ENCODE measurements around the gene XXYLT1.
A peak's percentile ranks its signal among the peaks of the same experiment; 100 is the strongest.

Gene XXYLT1

GRCh38 chr3:195258449-195259153, 12.4 kb downstream of the XXYLT1 start:
- Histone ChIP-seq H3K79me2 (ENCODE audit: insufficient read depth, low read length) (no peaks in the 10 kb centered on the region), H3K4me1 (ENCODE audit: insufficient read depth, low read length, severe bottlenecking) (peaks cover 25% of the 10 kb centered on the region), H4K20me1 (ENCODE audit: insufficient read depth, low read length) (no peaks in the 10 kb centered on the region), H3K9me3 (ENCODE audit: low read length) (no peaks in the 10 kb centered on the region), H3K27me3 (ENCODE audit: insufficient read depth, low read length) (no peaks in the 10 kb centered on the region; the same call in 1 of the 2 replicates), H3K9ac (ENCODE audit: low read length) (no peak overlapping the region), H3F3A (ENCODE audit: insufficient read depth, low read length) (no peaks in the 10 kb centered on the region; the same call in 1 of the 2 replicates), H3K4me3 (ENCODE audit: low read depth, low read length, poor library complexity, severe bottlenecking) (no peak overlapping the region), H3K4me2 (ENCODE audit: low read length) (peak overlapping the region; percentile 61; the same call in 1 of the 2 replicates), H2AFZ (ENCODE audit: low read length) (no peak overlapping the region), H3K9me2 (ENCODE audit: low read depth, low read length) (no peaks in the 10 kb centered on the region), H3K36me3 (ENCODE audit: insufficient read depth, low read length) (no peaks in the 10 kb centered on the region; the same call in 1 of the 2 replicates), H3K27ac (ENCODE audit: low read depth, low read length, poor library complexity, severe bottlenecking) (no peak overlapping the region)
- TF ChIP-seq CTCF (IDR thresholded peaks at IDR 0.05; ENCODE audit: low read length) (no peak), EZH2 (IDR thresholded peaks at IDR 0.05; ENCODE audit: borderline replicate concordance, low read length) (no peak)

GRCh38 chr3:195257454-195258448, 13.2 kb downstream of the XXYLT1 start:
- H3K27ac ChIP-seq (ENCODE audit: low read depth, low read length, poor library complexity, severe bottlenecking) = no peak overlapping the region
- H4K20me1 ChIP-seq (ENCODE audit: insufficient read depth, low read length) = no peaks in the 10 kb centered on the region
- H3K9me2 ChIP-seq (ENCODE audit: low read depth, low read length) = no peaks in the 10 kb centered on the region
- H3F3A ChIP-seq (ENCODE audit: insufficient read depth, low read length) = no peaks in the 10 kb centered on the region; the same call in 1 of the 2 replicates
- H3K4me2 ChIP-seq (ENCODE audit: low read length) = no peak overlapping the region
- no peaks in the 10 kb centered on the region; the same call in 1 of the 2 replicates for H3K36me3 ChIP-seq (ENCODE audit: insufficient read depth, low read length)
- H2AFZ ChIP-seq (ENCODE audit: low read length) = no peak overlapping the region
- H3K27me3 ChIP-seq (ENCODE audit: insufficient read depth, low read length) = no peaks in the 10 kb centered on the region; the same call in 1 of the 2 replicates
- H3K9ac ChIP-seq (ENCODE audit: low read length) = no peak overlapping the region
- no peaks in the 10 kb centered on the region for H3K79me2 ChIP-seq (ENCODE audit: insufficient read depth, low read length)
- peaks cover 25% of the 10 kb centered on the region for H3K4me1 ChIP-seq (ENCODE audit: insufficient read depth, low read length, severe bottlenecking)
- no peak overlapping the region for H3K4me3 ChIP-seq (ENCODE audit: low read depth, low read length, poor library complexity, severe bottlenecking)
- TF ChIP-seq CTCF (IDR thresholded peaks at IDR 0.05; ENCODE audit: low read length) (no peak), EZH2 (IDR thresholded peaks at IDR 0.05; ENCODE audit: borderline replicate concordance, low read length) (no peak)
- H3K9me3 ChIP-seq (ENCODE audit: low read length) = no peaks in the 10 kb centered on the region

- H3F3A ChIP-seq (ENCODE audit: insufficient read depth, low read length) = no peaks in the 10 kb centered on the region; the same call in 1 of the 2 replicates
- H3K4me1 ChIP-seq (ENCODE audit: insufficient read depth, low read length, severe bottlenecking) = peaks cover 25% of the 10 kb centered on the region
- H3K9ac ChIP-seq (ENCODE audit: low read length) = no peak overlapping the region
- no peak overlapping the region for H3K4me3 ChIP-seq (ENCODE audit: low read depth, low read length, poor library complexity, severe bottlenecking)
- no peak overlapping the region for H3K27ac ChIP-seq (ENCODE audit: low read depth, low read length, poor library complexity, severe bottlenecking)
- H2AFZ ChIP-seq (ENCODE audit: low read length) = no peak overlapping the region
- no peaks in the 10 kb centered on the region; the same call in 1 of the 2 replicates for H3K27me3 ChIP-seq (ENCODE audit: insufficient read depth, low read length)
- no peaks in the 10 kb centered on the region for H3K79me2 ChIP-seq (ENCODE audit: insufficient read depth, low read length)
- H3K9me3 ChIP-seq (ENCODE audit: low read length) = no peaks in the 10 kb centered on the region
- no peak for TF ChIP-seq CTCF (IDR thresholded peaks at IDR 0.05; ENCODE audit: low read length)
- TF ChIP-seq EZH2 (IDR thresholded peaks at IDR 0.05; ENCODE audit: borderline replicate concordance, low read length) = no peak
- no peak overlapping the region for H3K4me2 ChIP-seq (ENCODE audit: low read length)
- no peaks in the 10 kb centered on the region for H4K20me1 ChIP-seq (ENCODE audit: insufficient read depth, low read length)
- no peaks in the 10 kb centered on the region; the same call in 1 of the 2 replicates for H3K36me3 ChIP-seq (ENCODE audit: insufficient read depth, low read length)
- no peaks in the 10 kb centered on the region for H3K9me2 ChIP-seq (ENCODE audit: low read depth, low read length)
These were observed 14.1 kb downstream of the XXYLT1 start for GRCh38 chr3:195256639-195257453.
